CD4-positive, alpha-beta T cell (primary cell): Measurements from ENCODE around the gene DNAJC15. TPM values are rescaled to one million over a fixed set of nuclear protein-coding genes. Genes with fewer than 3 reads are reported as not detected.

Experiments
- ATAC-seq: fragments of 200-7000 bp; cut with Tn5 transposase; one replicate; pipeline ENCODE4 v1.10.0; 2022; ENCODE audit warnings: mild to moderate bottlenecking; ENCODE audit not compliant: poor library complexity
- CTCF ChIA-PET: fragments of 350-600 bp; sonication (Branson Sonifier 250); formaldehyde crosslinking; loops from one replicate; lab custom pipeline; 2021; ENCODE audit warnings: antibody characterized with exemption, inconsistent platforms; lab: Charles Lee
- POLR2A ChIA-PET: fragments of 350-600 bp; sonication (Branson Sonifier 250); formaldehyde crosslinking; loops from one replicate; lab custom pipeline; 2021; ENCODE audit warnings: antibody characterized with exemption, inconsistent platforms; lab: Charles Lee
- DNase-seq, 14 experiments: peaks; one replicate each; pipeline ENCODE4 v3.0.0-alpha.2; 2013 to 2020; ENCODE audit warnings: mixed read lengths in 2 of 14
- H3K27ac ChIP-seq, 2 donors: one replicate each; pipeline versions ENCODE4 v1.5.1 to v1.7.0; 2013; ENCODE audit warnings: low read length in 2 of 2, low read depth in 1 of 2, mild to moderate bottlenecking in 1 of 2
- H3K27me3 ChIP-seq, 2 experiments: 1 replicate in 1 of 2; 2 replicates in 1 of 2; pipeline versions ENCODE4 v1.6.1 to v1.7.0; 2013; ENCODE audit warnings: low read length in 2 of 2, control low read depth in 1 of 2, mild to moderate bottlenecking in 1 of 2, moderate library complexity in 1 of 2; ENCODE audit not compliant: insufficient read depth in 2 of 2, control insufficient read depth in 1 of 2
- H3K36me3 ChIP-seq: one replicate; pipeline ENCODE4 v1.6.1; 2013; ENCODE audit warnings: low read length, control low read depth; ENCODE audit not compliant: insufficient read depth
- H3K4me1 ChIP-seq: one replicate; pipeline ENCODE4 v1.6.1; 2013; ENCODE audit warnings: low read length, control low read depth; ENCODE audit not compliant: insufficient read depth
- H3K4me3 ChIP-seq: one replicate; pipeline ENCODE4 v1.5.1; 2013; ENCODE audit warnings: mild to moderate bottlenecking, low read length, moderate library complexity
- H3K9me3 ChIP-seq, 2 experiments: 1 replicate in 1 of 2; 2 replicates in 1 of 2; pipeline versions ENCODE4 v1.6.1 to v1.7.0; 2013; ENCODE audit warnings: low read length in 2 of 2, mild to moderate bottlenecking in 2 of 2, control low read depth in 1 of 2, moderate library complexity in 1 of 2; ENCODE audit not compliant: control insufficient read depth in 1 of 2, insufficient read depth in 1 of 2
- H3K27ac Mint-ChIP-seq: one replicate; pipeline ENCODE4 v1.8.0; 2020; ENCODE audit warnings: mixed read lengths
- H3K27me3 Mint-ChIP-seq: one replicate; pipeline ENCODE4 v1.8.0; 2021; ENCODE audit warnings: mixed read lengths
- H3K36me3 Mint-ChIP-seq: one replicate; pipeline ENCODE4 v1.8.0; 2021; ENCODE audit warnings: low read depth, mixed read lengths
- H3K4me1 Mint-ChIP-seq: one replicate; pipeline ENCODE4 v1.8.0; 2021; ENCODE audit warnings: low read depth, mixed read lengths
- H3K4me3 Mint-ChIP-seq: one replicate; pipeline ENCODE4 v1.8.0; 2020; ENCODE audit warnings: mild to moderate bottlenecking, mixed read lengths
- H3K9me3 Mint-ChIP-seq: one replicate; pipeline ENCODE4 v1.8.0; 2020; ENCODE audit warnings: mixed read lengths
- intact Hi-C, 2 experiments: fragments of 100-400 bp; cut with DNase I in 1 of 2; cut with micrococcal nuclease in 1 of 2; formaldehyde crosslinking; loops; one replicate each; pipeline versions ENCODE4 v1.15.1 to v1.9.0; 2023 to 2025; cut with DNase I, micrococcal nuclease
- total RNA-seq, 174 experiments: library from RNA in 2 of 174; stranded (reverse) in 2 of 174; gene quantifications; one replicate each; pipeline ENCODE4 v1.2.3 and lab custom pipeline; 2021 to 2026
- TF ChIP-seq, protein P1 (sequence below): fragments of 200-600 bp; IDR thresholded peaks from one replicate; pipeline ENCODE4 v1.8.0; 2022; ENCODE audit warnings: antibody characterized with exemption, mild to moderate bottlenecking

DNAJC15 gene
- total RNA-seq, 2 experiments from 2014 or later: 6.8 to 7.6 TPM

DNA sequence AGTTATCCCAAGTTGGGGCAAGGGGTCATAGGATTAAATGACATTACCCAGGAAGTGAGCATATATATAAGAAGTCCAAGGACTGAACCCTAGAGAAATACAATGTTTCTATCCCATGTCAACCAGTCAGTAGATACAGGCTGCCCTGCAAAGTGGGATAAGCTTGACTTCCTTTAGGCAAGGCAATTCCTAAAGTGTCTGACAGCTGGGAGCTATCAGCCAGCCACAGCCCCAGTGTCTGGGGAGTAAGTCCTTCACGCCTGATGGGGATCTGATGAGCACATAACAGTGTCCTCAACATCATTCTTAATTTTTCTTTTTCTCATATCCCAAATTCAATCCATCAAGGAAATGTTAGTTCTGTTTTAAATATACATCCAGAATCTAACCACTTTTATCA is 54.1 kb downstream of the DNAJC15 start:
- peaks cover 4% of the 10 kb centered on the region for H3K4me1 ChIP-seq
- no peak overlapping the region for H3K4me3 ChIP-seq
- peaks cover 12% of the 10 kb centered on the region for H3K36me3 ChIP-seq
- H3K9me3 ChIP-seq: no peaks in the 10 kb centered on the region
- TF ChIP-seq, protein P1, sequence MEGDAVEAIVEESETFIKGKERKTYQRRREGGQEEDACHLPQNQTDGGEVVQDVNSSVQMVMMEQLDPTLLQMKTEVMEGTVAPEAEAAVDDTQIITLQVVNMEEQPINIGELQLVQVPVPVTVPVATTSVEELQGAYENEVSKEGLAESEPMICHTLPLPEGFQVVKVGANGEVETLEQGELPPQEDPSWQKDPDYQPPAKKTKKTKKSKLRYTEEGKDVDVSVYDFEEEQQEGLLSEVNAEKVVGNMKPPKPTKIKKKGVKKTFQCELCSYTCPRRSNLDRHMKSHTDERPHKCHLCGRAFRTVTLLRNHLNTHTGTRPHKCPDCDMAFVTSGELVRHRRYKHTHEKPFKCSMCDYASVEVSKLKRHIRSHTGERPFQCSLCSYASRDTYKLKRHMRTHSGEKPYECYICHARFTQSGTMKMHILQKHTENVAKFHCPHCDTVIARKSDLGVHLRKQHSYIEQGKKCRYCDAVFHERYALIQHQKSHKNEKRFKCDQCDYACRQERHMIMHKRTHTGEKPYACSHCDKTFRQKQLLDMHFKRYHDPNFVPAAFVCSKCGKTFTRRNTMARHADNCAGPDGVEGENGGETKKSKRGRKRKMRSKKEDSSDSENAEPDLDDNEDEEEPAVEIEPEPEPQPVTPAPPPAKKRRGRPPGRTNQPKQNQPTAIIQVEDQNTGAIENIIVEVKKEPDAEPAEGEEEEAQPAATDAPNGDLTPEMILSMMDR: no peak
- H3K27me3 ChIP-seq: no peaks in the 10 kb centered on the region
- Mint-ChIP-seq H3K9me3 (peaks cover 3% of the 10 kb centered on the region), H3K36me3 (peaks cover 49% of the 10 kb centered on the region), H3K27ac (no peak overlapping the region), H3K27me3 (no peaks in the 10 kb centered on the region), H3K4me3 (no peak overlapping the region), H3K4me1 (peaks cover 55% of the 10 kb centered on the region)
- intact Hi-C loops: loop anchor here in 1 of 2 experiments (10.0 kb wide), 1 partner anchor 797 kb away; the partner anchor contains the start of genes CCDC122 and LACC1
- ChIA-PET POLR2A (no interaction called here), CTCF (interaction anchor here (1.1 to 2.1 kb wide), 3 partner anchors 8 to 108 kb away, joined by 3 to 11 read pairs (median 5); no protein-coding TSS in a partner anchor)
- no peak overlapping the region for H3K27ac ChIP-seq
- no peak for ATAC-seq
- no peak for DNase-seq

DNA sequence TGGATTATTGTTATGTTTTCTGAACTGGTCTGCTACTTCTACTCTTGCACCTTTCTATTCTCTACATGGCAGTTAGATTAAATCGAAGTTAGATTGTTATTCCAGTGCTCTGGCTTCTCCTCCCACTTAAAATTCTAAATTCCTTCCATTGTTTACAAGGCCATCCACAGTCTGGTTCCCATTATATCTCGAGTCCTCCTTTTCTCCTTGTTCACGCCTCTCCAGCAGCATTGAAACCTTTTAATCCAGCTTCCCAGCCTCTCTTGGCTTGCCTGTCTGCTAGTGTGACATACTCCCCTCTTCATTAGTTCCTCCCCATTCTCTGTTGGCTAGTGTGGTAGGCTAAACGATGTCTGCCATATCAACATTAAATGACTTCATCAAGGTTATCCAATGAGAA is 54.5 kb downstream of the DNAJC15 start:
- Histone ChIP-seq H3K36me3 (peaks cover 12% of the 10 kb centered on the region), H3K27me3 (no peaks in the 10 kb centered on the region), H3K4me3 (no peak overlapping the region), H3K4me1 (peaks cover 4% of the 10 kb centered on the region), H3K9me3 (no peaks in the 10 kb centered on the region), H3K27ac (no peak overlapping the region)
- Mint-ChIP-seq H3K36me3 (peaks cover 45% of the 10 kb centered on the region), H3K4me1 (peaks cover 52% of the 10 kb centered on the region), H3K27me3 (no peaks in the 10 kb centered on the region), H3K27ac (no peak overlapping the region), H3K9me3 (peaks cover 3% of the 10 kb centered on the region), H3K4me3 (no peak overlapping the region)
- CTCF ChIA-PET: interaction anchor here (1.1 to 1.8 kb wide), 2 partner anchors 17 to 108 kb away, joined by 3 to 5 read pairs; no protein-coding TSS in a partner anchor
- DNase-seq: no peak
- ATAC-seq: no peak
- POLR2A ChIA-PET: interaction anchor here (0.8 kb wide), 1 partner anchor 86 kb away, joined by 3 read pairs; the partner anchor contains the start of gene EPSTI1
- intact Hi-C loops: loop anchor here in 1 of 2 experiments (10.0 kb wide), 1 partner anchor 797 kb away; the partner anchor contains the start of genes CCDC122 and LACC1
- TF ChIP-seq, protein P1: no peak

DNA sequence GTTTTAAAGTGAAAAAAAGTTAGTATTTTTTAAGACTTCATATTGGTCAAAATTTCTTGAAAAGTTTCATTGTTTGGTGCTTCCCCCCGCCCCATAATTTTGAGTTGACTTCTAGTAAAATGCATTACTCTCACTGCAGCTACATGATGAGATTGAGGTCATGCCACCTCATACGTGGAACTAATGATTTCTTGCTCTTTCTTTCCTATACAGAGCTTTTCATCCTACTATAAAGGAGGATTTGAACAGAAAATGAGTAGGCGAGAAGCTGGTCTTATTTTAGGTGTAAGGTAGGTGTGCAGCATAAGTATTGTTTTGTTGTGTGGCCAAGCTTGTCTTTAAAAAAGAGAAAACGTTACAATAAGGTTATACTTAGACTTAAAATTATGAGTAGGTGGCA is 55.0 kb downstream of the DNAJC15 start:
- POLR2A ChIA-PET: interaction anchor here (0.8 kb wide), 1 partner anchor 86 kb away, joined by 3 read pairs; the partner anchor contains the start of gene EPSTI1
- TF ChIP-seq, protein P1: no peak
- H3K27me3 ChIP-seq: no peaks in the 10 kb centered on the region
- H3K27ac ChIP-seq: no peak overlapping the region
- Mint-ChIP-seq H3K27ac (no peak overlapping the region), H3K36me3 (peaks cover 40% of the 10 kb centered on the region), H3K4me3 (no peak overlapping the region), H3K9me3 (peaks cover 3% of the 10 kb centered on the region), H3K4me1 (peaks cover 47% of the 10 kb centered on the region), H3K27me3 (no peaks in the 10 kb centered on the region)
- intact Hi-C loops: loop anchor here in 1 of 2 experiments (10.0 kb wide), 1 partner anchor 796 kb away; the partner anchor contains the start of genes CCDC122 and LACC1
- no peak overlapping the region for H3K4me3 ChIP-seq
- peaks cover 12% of the 10 kb centered on the region for H3K36me3 ChIP-seq
- ATAC-seq (no peak), DNase-seq (no peak)
- H3K4me1 ChIP-seq: peaks cover 4% of the 10 kb centered on the region
- CTCF ChIA-PET: interaction anchor here (1.1 to 1.8 kb wide), 2 partner anchors 17 to 109 kb away, joined by 3 to 5 read pairs; no protein-coding TSS in a partner anchor
- H3K9me3 ChIP-seq: no peaks in the 10 kb centered on the region
